Duodenal mucosa (tissue), 2 donors: ENCODE data around the gene SPATS2.
"Not testable (repeated sequence)": the region's sequence is repeated elsewhere in the genome, so short reads cannot be mapped to it uniquely, and the experiment has no call there.

Experiments
- H3K27ac ChIP-seq: one replicate; pipeline ENCODE4 v1.7.0; 2013; ENCODE audit warnings: low read depth, low read length
- H3K27me3 ChIP-seq, 2 donors: one replicate each; pipeline ENCODE4 v1.7.0; 2013; ENCODE audit warnings: low read length in 2 of 2, control low read depth in 1 of 2; ENCODE audit not compliant: insufficient read depth in 2 of 2, control insufficient read depth in 1 of 2
- H3K36me3 ChIP-seq, 2 donors: one replicate each; pipeline ENCODE4 v1.7.0; 2013; ENCODE audit warnings: low read length in 2 of 2, control low read depth in 1 of 2; ENCODE audit not compliant: insufficient read depth in 2 of 2, control insufficient read depth in 1 of 2
- H3K4me1 ChIP-seq, 2 donors: one replicate each; pipeline ENCODE4 v1.7.0; 2013; ENCODE audit warnings: low read length in 2 of 2, control low read depth in 1 of 2; ENCODE audit not compliant: insufficient read depth in 2 of 2, control insufficient read depth in 1 of 2
- H3K4me3 ChIP-seq, 2 donors: one replicate each; pipeline ENCODE4 v1.7.0; 2013; ENCODE audit warnings: low read length in 2 of 2, low read depth in 1 of 2
- H3K9ac ChIP-seq, 2 donors: one replicate each; pipeline ENCODE4 v1.7.0; 2013; ENCODE audit warnings: low read length in 2 of 2, low read depth in 1 of 2
- H3K9me3 ChIP-seq, 2 donors: one replicate each; pipeline ENCODE4 v1.7.0; 2013; ENCODE audit warnings: low read length in 2 of 2, control low read depth in 1 of 2; ENCODE audit not compliant: control insufficient read depth in 1 of 2

The SPATS2 gene

DNA sequence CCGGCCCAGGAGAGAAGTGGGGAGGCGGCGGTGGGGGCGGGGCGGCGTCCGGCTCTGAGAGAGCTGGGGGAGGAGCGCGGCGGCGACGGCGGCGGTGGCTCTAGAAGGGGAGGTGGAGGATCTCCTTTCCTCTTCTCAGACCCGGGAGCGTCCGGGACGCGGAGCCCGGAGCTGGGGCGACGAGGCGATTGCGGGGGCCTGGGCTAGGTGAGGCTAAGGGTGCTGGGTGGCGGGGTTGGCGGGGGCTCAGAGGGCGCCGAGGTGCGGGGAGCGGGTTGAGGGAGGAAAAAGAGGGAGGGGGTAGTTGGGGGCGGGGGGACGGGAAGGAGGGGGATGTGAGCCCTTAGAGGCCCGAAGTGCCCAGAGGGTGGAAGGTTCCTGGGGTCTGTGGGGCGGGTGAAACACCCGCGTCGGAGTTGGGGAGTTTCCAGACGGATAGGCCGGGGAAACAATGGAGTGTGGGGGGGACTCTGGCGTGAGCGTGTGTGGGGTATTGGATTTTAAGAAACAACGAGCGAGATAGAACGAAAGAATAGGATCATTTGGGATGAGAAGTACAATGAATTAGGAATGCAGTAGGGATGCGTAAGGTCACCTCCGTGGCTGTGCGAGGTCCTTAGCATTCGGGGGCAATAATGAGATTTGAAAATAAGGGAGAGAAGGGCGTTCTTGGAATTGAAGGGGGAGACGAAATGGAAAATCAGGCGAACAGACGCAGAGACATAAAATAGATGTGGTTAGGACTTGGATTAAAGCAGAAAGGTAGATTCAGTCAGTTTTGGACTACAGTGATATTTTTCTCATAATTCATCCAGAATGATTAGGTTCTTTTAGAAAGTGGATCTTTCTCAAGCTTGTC is at the start of gene SPATS2:
SPATS2 (plus strand) TSS at position 82 of the 859 bp plus-strand sequence. CDS start 93,551 bp downstream, outside the sequence.
- Histone ChIP-seq H3K27ac (peak within 1 kb of the TSS; percentile 76), H3K36me3 (no peaks in the 10 kb centered on the region), H3K9me3 (no peaks in the 10 kb centered on the region), H3K4me1 (peaks cover 3 to 22% of the 10 kb centered on the region in 2 donors), H3K9ac (peak within 1 kb of the TSS; percentile 78 to 81), H3K27me3 (no peaks in the 10 kb centered on the region), H3K4me3 (peak within 1 kb of the TSS; percentile 86 to 93)

- H3K36me3 ChIP-seq, H3K27me3 ChIP-seq, H3K9me3 ChIP-seq, H3K27ac ChIP-seq, H3K9ac ChIP-seq, H3K4me3 ChIP-seq: not testable (repeated sequence)
- H3K4me1 ChIP-seq, result peaks cover 15 to 19% of the 10 kb centered on the region in 2 donors
Observed at GRCh38 chr12:49320411-49321103, 46.7 kb upstream of the SPATS2 start.

GRCh38 chr12:49322367-49322707 is 44.9 kb upstream of the SPATS2 start:
- H3K9me3 ChIP-seq, result no peaks in the 10 kb centered on the region
- peaks cover 15 to 19% of the 10 kb centered on the region in 2 donors for H3K4me1 ChIP-seq
- no peaks in the 10 kb centered on the region for H3K27me3 ChIP-seq
- no peaks in the 10 kb centered on the region for H3K36me3 ChIP-seq
- H3K4me3 ChIP-seq, result peak overlapping the region; percentile 90 to 93
- peak overlapping the region; percentile 35 to 74 for H3K9ac ChIP-seq
- H3K27ac ChIP-seq, result no peak overlapping the region

DNA sequence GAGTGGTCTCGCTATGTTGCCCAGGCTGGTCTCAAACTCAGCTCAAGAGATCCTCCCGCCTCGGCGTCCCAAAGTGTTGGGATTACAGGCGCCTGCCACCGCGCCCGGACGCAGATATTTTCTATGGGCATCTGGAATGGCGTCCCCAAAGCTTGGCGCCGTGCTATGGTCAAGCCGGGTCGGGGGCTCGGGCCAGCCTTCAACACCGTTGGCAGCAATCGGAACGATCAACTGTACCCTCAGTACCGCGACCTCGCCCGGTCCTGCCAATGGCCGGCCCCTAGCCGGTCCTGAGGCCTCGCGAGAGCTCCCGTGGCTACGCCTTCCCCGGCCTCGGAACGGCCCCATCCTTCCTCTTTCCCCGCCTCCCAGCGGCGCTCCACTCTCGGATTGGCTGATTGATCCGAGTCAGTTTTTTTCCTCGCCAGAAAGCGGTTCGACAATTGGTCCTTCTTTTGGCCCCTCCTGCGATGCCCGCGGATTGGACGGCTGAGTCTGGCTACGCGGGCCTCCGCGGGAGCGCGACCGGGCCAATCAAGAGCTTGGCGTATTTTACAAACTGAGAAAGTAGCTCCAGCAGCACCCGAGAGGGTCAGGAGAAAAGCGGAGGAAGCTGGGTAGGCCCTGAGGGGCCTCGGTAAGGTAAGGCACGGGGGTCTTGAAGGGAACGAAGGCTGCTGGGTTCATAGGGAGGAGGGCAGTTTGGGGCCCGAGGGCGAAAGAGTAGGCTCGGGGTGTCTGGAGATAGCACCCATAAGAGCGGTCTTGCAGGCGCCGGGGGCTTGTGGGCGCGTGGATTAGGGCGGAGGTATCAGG is 44.3 kb upstream of the SPATS2 start, which contains the start of gene TROAP:
TROAP (plus strand) TSS at position 548 of the 816 bp plus-strand sequence. CDS start 354 bp downstream, outside the sequence.
- Histone ChIP-seq H3K9ac (peak within 1 kb of the TSS; percentile 61 to 79), H3K36me3 (no peaks in the 10 kb centered on the region), H3K4me3 (peak within 1 kb of the TSS; percentile 90 to 93), H3K27ac (no peak within 1 kb of the TSS), H3K4me1 (peaks cover 15 to 19% of the 10 kb centered on the region in 2 donors), H3K27me3 (no peaks in the 10 kb centered on the region), H3K9me3 (no peaks in the 10 kb centered on the region)

- Histone ChIP-seq H3K9me3 (no peaks in the 10 kb centered on the region), H3K27ac (no peak overlapping the region), H3K36me3 (no peaks in the 10 kb centered on the region), H3K27me3 (no peaks in the 10 kb centered on the region), H3K4me1 (peaks cover 15 to 19% of the 10 kb centered on the region in 2 donors), H3K9ac (peak overlapping the region; percentile 61 to 79), H3K4me3 (peak overlapping the region; percentile 90 to 93)
Observed at GRCh38 chr12:49323524-49324097, 43.7 kb upstream of the SPATS2 start.

DNA sequence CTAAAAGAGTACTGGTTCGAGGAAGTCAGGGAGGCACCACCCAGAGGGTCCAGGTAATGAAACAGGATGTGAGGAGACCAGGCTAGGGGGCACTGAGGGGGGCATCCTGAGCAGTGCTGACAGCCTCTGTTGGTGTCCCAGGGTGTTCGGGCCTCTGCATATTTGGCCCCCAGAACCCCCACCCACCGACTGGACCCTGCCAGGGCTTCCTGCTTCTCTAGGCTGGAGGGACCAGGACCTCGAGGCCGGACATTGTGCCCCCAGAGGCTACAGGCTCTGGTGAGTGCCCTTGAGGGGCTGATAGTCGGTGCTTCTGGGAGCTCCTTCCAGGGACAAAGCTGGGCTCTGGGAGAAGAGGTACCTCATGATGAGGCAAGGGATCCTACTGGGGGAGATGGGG is 41.7 kb upstream of the SPATS2 start:
- Histone ChIP-seq H3K9ac (no peak overlapping the region), H3K9me3 (no peaks in the 10 kb centered on the region), H3K36me3 (peaks cover 0 to 3% of the 10 kb centered on the region in 2 donors), H3K4me3 (no peak overlapping the region), H3K4me1 (peaks cover 15 to 19% of the 10 kb centered on the region in 2 donors), H3K27me3 (no peaks in the 10 kb centered on the region), H3K27ac (no peak overlapping the region)

DNA sequence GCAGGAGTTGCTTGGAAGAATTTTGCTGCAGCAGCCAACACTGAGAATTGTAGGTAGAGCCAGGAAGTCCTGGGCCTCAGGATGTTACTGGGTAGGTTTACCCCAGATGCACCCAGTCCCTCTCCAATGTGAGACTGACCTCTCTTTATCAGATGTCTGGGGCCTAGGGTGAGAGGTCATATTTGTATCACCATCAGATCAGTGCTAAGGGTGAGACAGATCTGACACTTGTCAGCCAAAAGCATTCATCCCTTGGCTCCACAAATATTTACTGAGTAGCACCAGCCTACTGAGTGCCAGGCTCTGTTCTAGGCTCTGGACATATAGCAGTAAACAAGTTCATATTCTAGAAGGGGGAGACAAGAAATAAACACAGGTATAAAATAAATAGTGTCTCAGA is 39.9 kb upstream of the SPATS2 start:
- peaks cover 9 to 16% of the 10 kb centered on the region in 2 donors for H3K4me1 ChIP-seq
- H3K36me3 ChIP-seq, result peaks cover 0 to 3% of the 10 kb centered on the region in 2 donors
- H3K4me3 ChIP-seq, result no peak overlapping the region
- H3K9me3 ChIP-seq, result no peaks in the 10 kb centered on the region
- H3K9ac ChIP-seq, result no peak overlapping the region
- H3K27me3 ChIP-seq, result no peaks in the 10 kb centered on the region
- no peak overlapping the region for H3K27ac ChIP-seq

DNA sequence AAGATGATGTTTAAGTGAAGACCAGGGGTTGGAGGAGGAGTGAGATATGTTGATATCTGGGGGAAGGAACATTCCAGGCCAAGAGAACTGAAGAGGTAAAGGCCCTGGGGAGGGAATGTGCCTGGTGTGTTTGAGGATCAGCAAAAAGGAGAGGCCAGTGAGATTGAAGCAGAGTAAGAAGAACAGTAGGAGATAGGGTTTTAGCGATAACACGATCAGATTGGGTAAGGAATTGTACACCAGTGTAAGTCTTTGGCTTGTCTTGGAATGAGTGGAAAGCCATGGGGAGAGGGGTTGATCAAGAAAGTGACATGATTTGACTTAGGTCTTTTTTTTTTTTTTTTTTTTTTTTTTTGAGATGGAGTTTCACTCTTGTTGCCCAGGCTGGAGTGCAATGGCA is 39.4 kb upstream of the SPATS2 start:
- no peak overlapping the region for H3K27ac ChIP-seq
- peaks cover 0 to 3% of the 10 kb centered on the region in 2 donors for H3K36me3 ChIP-seq
- no peaks in the 10 kb centered on the region for H3K27me3 ChIP-seq
- peaks cover 9 to 14% of the 10 kb centered on the region in 2 donors for H3K4me1 ChIP-seq
- H3K9ac ChIP-seq, result no peak overlapping the region
- H3K9me3 ChIP-seq, result no peaks in the 10 kb centered on the region
- H3K4me3 ChIP-seq, result no peak overlapping the region

GRCh38 chr12:49328816-49329215 is 38.4 kb upstream of the SPATS2 start:
- H3K9me3 ChIP-seq, result no peaks in the 10 kb centered on the region
- peaks cover 3 to 7% of the 10 kb centered on the region in 2 donors for H3K4me1 ChIP-seq
- no peak overlapping the region for H3K27ac ChIP-seq
- H3K4me3 ChIP-seq, result no peak overlapping the region
- H3K36me3 ChIP-seq, result peaks cover 0 to 3% of the 10 kb centered on the region in 2 donors
- no peaks in the 10 kb centered on the region for H3K27me3 ChIP-seq
- no peak overlapping the region for H3K9ac ChIP-seq
